ENCODE measurements around the gene NRBF2. TPM values are rescaled to one million over a fixed set of nuclear protein-coding genes. Genes with fewer than 3 reads are reported as not detected.
A peak's percentile ranks its signal among the peaks of the same experiment; 100 is the strongest.

Gene NRBF2
- total RNA-seq, 2 experiments from 2014 or later: 15.4 to 15.6 TPM

DNA sequence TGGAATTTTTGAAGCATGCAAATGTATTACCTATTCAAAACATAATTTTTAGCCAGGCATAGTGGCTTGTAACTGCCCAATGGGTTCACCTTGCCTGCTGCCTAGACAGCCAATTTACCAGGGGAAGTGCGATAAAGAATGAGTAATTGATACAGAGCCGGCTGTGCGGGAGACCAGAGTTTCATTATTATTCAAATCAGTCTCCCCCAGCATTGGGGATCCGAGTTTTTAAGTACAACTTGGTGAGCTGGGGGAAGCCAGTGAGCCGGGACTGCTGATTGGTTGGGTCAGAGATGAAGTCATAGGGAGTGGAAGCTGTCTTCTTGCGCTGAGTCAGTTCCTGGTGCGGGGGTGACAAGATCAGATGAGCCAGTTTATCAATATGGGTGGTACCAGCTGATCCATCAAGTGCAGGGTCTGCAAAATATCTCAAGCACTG lies 29.1 kb upstream of the NRBF2 start:
- Mint-ChIP-seq H3K4me1 (ENCODE audit: low read depth) (no peaks in the 10 kb centered on the region), H3K4me3 (no peak overlapping the region), H3K9me3 (no peaks in the 10 kb centered on the region), H3K27me3 (ENCODE audit: low read depth) (peaks cover 14% of the 10 kb centered on the region), H3K27ac (no peak overlapping the region), H3K36me3 (ENCODE audit: low read depth) (no peaks in the 10 kb centered on the region)
- CTCF ChIA-PET: interaction anchor here (1.0 kb wide), 1 partner anchor 666 kb away, joined by 5 read pairs; no protein-coding TSS in a partner anchor
- DNase-seq: peak; percentile 33
- intact Hi-C loops (cut with micrococcal nuclease): no loop called here

GRCh38 chr10:63105225-63106110 lies 27.7 kb upstream of the NRBF2 start:
- Mint-ChIP-seq H3K4me3 (no peak overlapping the region), H3K36me3 (ENCODE audit: low read depth) (no peaks in the 10 kb centered on the region)
- DNase-seq: no peak

DNA sequence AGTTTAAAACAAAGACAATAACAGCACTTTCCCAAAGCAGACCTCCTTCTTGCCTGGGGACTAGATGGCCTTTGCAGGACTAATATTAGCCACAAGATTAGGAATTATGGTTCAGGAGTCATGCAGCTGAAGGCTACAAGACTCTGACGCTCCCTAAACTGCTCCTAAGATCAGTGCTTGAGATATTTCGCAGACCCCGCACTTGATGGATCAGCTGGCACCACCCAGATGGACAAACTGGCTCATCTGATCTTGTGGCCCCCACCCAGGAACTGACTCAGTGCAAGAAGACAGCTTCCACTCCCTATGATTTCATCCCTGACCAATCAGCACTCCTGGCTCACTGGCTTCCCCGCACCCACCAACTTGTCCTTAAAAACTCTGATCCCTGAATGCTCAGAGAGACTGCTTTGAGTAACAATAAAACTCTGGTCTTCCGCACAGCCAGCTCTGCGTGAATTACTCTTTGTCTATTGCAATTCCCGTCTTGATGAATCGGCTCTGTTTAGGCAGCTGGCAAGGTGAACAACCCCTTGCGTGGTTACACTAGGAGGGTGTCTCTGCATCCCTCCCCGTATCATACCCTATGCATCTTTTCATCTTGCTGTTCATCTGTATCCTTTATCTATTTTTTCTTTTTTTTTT lies 26.9 kb upstream of the NRBF2 start:
- Mint-ChIP-seq H3K27ac (no peak overlapping the region), H3K9me3 (no peaks in the 10 kb centered on the region), H3K4me1 (ENCODE audit: low read depth) (no peaks in the 10 kb centered on the region), H3K27me3 (ENCODE audit: low read depth) (peaks cover 12% of the 10 kb centered on the region), H3K36me3 (ENCODE audit: low read depth) (no peaks in the 10 kb centered on the region), H3K4me3 (no peak overlapping the region)
- CTCF ChIA-PET: interaction anchor here (0.7 kb wide), 2 partner anchors 35 to 1032 kb away, joined by 3 read pairs; no protein-coding TSS in a partner anchor
- no peak for DNase-seq
- intact Hi-C loops (cut with micrococcal nuclease): no loop called here

More at GRCh38 chr10:63105225-63106110, 27.7 kb upstream of the NRBF2 start:
- CTCF ChIA-PET: interaction anchor here (1.0 to 1.2 kb wide), 2 partner anchors 52 to 614 kb away, joined by 3 to 5 read pairs; no protein-coding TSS in a partner anchor
- Mint-ChIP-seq H3K27me3 (ENCODE audit: low read depth) (peaks cover 15% of the 10 kb centered on the region), H3K4me1 (ENCODE audit: low read depth) (no peaks in the 10 kb centered on the region), H3K9me3 (no peaks in the 10 kb centered on the region), H3K27ac (no peak overlapping the region)
- intact Hi-C loops (cut with micrococcal nuclease): no loop called here

- CTCF ChIA-PET: interaction anchor here (0.6 kb wide), 1 partner anchor 327 kb away, joined by 4 read pairs; no protein-coding TSS in a partner anchor
- no peaks in the 10 kb centered on the region for H3K4me1 Mint-ChIP-seq (ENCODE audit: low read depth)
- no peak for DNase-seq
- intact Hi-C loops (cut with micrococcal nuclease): no loop called here
- no peak overlapping the region for H3K27ac Mint-ChIP-seq
- H3K36me3 Mint-ChIP-seq (ENCODE audit: low read depth): no peaks in the 10 kb centered on the region
- no peaks in the 10 kb centered on the region for H3K9me3 Mint-ChIP-seq
- no peak overlapping the region for H3K4me3 Mint-ChIP-seq
- H3K27me3 Mint-ChIP-seq (ENCODE audit: low read depth): peaks cover 12% of the 10 kb centered on the region
These were observed 25.1 kb upstream of the NRBF2 start for GRCh38 chr10:63107943-63108437.

GRCh38 chr10:63110940-63111339 lies 22.2 kb upstream of the NRBF2 start:
- CTCF ChIA-PET: no interaction called here
- intact Hi-C loops (cut with micrococcal nuclease): no loop called here
- no peak overlapping the region for H3K4me3 Mint-ChIP-seq
- no peaks in the 10 kb centered on the region for H3K36me3 Mint-ChIP-seq (ENCODE audit: low read depth)
- H3K9me3 Mint-ChIP-seq: no peaks in the 10 kb centered on the region
- no peak for DNase-seq
- H3K27ac Mint-ChIP-seq: no peak overlapping the region
- H3K27me3 Mint-ChIP-seq (ENCODE audit: low read depth): peaks cover 8% of the 10 kb centered on the region
- no peaks in the 10 kb centered on the region for H3K4me1 Mint-ChIP-seq (ENCODE audit: low read depth)

GRCh38 chr10:63114031-63114814 lies 18.9 kb upstream of the NRBF2 start:
- intact Hi-C loops (cut with micrococcal nuclease): no loop called here
- Mint-ChIP-seq H3K9me3 (no peaks in the 10 kb centered on the region), H3K4me1 (ENCODE audit: low read depth) (no peaks in the 10 kb centered on the region), H3K27me3 (ENCODE audit: low read depth) (peaks cover 3% of the 10 kb centered on the region), H3K36me3 (ENCODE audit: low read depth) (no peaks in the 10 kb centered on the region), H3K4me3 (no peak overlapping the region), H3K27ac (no peak overlapping the region)
- CTCF ChIA-PET: no interaction called here
- DNase-seq: no peak

GRCh38 chr10:63115732-63116383 lies 17.3 kb upstream of the NRBF2 start:
- no peaks in the 10 kb centered on the region for H3K4me1 Mint-ChIP-seq (ENCODE audit: low read depth)
- CTCF ChIA-PET: no interaction called here
- H3K4me3 Mint-ChIP-seq: no peak overlapping the region
- H3K9me3 Mint-ChIP-seq: no peaks in the 10 kb centered on the region
- H3K27ac Mint-ChIP-seq: no peak overlapping the region
- intact Hi-C loops (cut with micrococcal nuclease): no loop called here
- peaks cover 3% of the 10 kb centered on the region for H3K27me3 Mint-ChIP-seq (ENCODE audit: low read depth)
- H3K36me3 Mint-ChIP-seq (ENCODE audit: low read depth): no peaks in the 10 kb centered on the region
- no peak for DNase-seq

- Mint-ChIP-seq H3K27me3 (ENCODE audit: low read depth) (peaks cover 3% of the 10 kb centered on the region), H3K4me3 (no peak overlapping the region), H3K4me1 (ENCODE audit: low read depth) (no peaks in the 10 kb centered on the region), H3K9me3 (no peaks in the 10 kb centered on the region), H3K36me3 (ENCODE audit: low read depth) (no peaks in the 10 kb centered on the region), H3K27ac (no peak overlapping the region)
- no peak for DNase-seq
- CTCF ChIA-PET: interaction anchor here (0.6 kb wide), 1 partner anchor 24 kb away, joined by 4 read pairs; no protein-coding TSS in a partner anchor
- intact Hi-C loops (cut with micrococcal nuclease): no loop called here
These were observed 16.6 kb upstream of the NRBF2 start for GRCh38 chr10:63116452-63117072.

- intact Hi-C loops (cut with micrococcal nuclease): no loop called here
- H3K4me3 Mint-ChIP-seq: no peak overlapping the region
- no peaks in the 10 kb centered on the region for H3K9me3 Mint-ChIP-seq
- H3K27ac Mint-ChIP-seq: no peak overlapping the region
- H3K27me3 Mint-ChIP-seq (ENCODE audit: low read depth): peaks cover 3% of the 10 kb centered on the region
- no peaks in the 10 kb centered on the region for H3K4me1 Mint-ChIP-seq (ENCODE audit: low read depth)
- no peaks in the 10 kb centered on the region for H3K36me3 Mint-ChIP-seq (ENCODE audit: low read depth)
- CTCF ChIA-PET: interaction anchor here (0.7 kb wide), 1 partner anchor 39 kb away, joined by 3 read pairs; no protein-coding TSS in a partner anchor
- DNase-seq: no peak
These were observed 14.1 kb upstream of the NRBF2 start for GRCh38 chr10:63119041-63119440.

GRCh38 chr10:63120554-63120953 lies 12.6 kb upstream of the NRBF2 start:
- H3K4me1 Mint-ChIP-seq (ENCODE audit: low read depth): no peaks in the 10 kb centered on the region
- intact Hi-C loops (cut with micrococcal nuclease): no loop called here

DNA sequence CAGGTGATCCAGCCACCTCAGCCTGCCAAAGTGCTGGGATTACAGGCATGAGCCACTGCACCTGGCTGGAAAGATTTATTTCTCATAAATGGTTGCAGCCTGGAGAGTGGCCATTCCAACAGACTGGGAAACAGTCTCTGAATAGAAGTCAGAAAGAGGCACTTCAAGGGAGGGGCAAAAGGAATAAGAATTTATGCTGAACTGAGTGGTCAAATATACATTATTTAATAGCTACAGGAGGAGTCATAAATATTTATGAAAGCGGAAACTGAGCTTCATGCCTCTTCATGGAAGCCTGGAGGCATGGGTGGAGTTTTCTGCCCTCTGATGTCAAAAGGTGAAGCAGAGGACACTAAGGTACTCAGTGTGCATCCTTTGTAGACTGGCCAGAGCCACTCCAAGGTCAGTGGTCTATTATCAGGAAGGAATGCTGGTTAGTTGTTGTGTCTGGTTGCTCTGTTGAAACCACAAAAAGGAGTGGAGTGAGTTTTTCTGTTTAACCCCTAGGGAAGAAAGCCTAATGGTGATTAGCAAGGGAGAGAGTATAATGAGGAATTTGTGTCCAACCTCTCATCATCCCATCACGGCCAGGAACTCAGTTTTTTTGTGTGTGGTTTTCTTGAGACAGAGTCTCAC lies 9.3 kb upstream of the NRBF2 start:
- intact Hi-C loops (cut with micrococcal nuclease): no loop called here
- H3K27ac Mint-ChIP-seq: no peak overlapping the region
- CTCF ChIA-PET: no interaction called here
- H3K4me3 Mint-ChIP-seq: no peak overlapping the region
- no peaks in the 10 kb centered on the region for H3K27me3 Mint-ChIP-seq (ENCODE audit: low read depth)
- H3K4me1 Mint-ChIP-seq (ENCODE audit: low read depth): no peaks in the 10 kb centered on the region
- DNase-seq: no peak
- no peaks in the 10 kb centered on the region for H3K36me3 Mint-ChIP-seq (ENCODE audit: low read depth)
- H3K9me3 Mint-ChIP-seq: no peaks in the 10 kb centered on the region

More at GRCh38 chr10:63120554-63120953, 12.6 kb upstream of the NRBF2 start:
- Mint-ChIP-seq H3K9me3 (no peaks in the 10 kb centered on the region), H3K4me3 (no peak overlapping the region), H3K36me3 (ENCODE audit: low read depth) (no peaks in the 10 kb centered on the region), H3K27me3 (ENCODE audit: low read depth) (peaks cover 3% of the 10 kb centered on the region), H3K27ac (no peak overlapping the region)
- CTCF ChIA-PET: no interaction called here
- DNase-seq: no peak
